GM18519 (cell line): ENCODE measurements around the gene IGF1R.

Experiments
- ATAC-seq: cut with Tn5 transposase; IDR thresholded peaks from one replicate; pipeline ENCODE4 v1.9.1; 2021; ENCODE audit warnings: mild to moderate bottlenecking, moderate library complexity; ENCODE audit not compliant: unreplicated experiment, low FRiP score

IGF1R gene

DNA sequence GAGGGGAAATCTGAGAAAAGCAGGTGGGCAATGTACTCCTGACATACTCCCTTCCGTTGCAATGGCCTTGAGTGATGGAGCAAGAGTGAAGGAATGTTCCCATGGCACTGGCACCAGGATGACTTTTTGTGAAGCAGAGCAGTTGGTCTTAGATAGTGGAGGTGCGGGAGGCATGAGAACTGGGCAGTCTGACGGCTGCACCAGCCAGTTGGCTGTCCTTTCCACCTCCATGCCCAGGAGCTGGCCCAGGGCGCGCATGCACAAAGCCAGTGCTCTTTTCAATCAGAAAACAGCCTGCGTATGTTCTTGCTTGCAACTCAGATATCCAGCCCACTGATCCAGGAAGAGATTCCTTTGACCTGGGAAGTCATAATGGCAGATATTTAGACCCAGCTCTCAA is 222.4 kb downstream of the IGF1R start:
- no peak for ATAC-seq

DNA sequence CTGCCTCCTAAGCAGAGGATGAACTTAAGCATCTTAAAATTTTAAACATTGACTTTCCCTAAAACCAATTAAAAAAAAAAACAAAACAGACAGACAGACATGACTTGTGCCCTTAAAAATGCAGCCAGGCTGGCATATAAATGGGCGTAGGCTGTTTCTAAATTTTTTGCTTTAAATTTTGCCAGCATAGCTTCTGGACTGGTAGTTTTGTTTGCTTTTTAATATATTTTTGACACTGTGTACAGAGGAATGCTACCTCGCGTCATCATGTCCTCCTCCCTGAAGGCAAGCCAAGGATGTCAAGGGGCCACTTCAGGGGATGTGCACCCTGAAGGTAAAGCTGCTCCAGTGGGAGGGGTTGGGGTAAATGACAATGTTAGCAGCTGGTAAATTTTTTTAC is 224.4 kb downstream of the IGF1R start:
- no peak for ATAC-seq

DNA sequence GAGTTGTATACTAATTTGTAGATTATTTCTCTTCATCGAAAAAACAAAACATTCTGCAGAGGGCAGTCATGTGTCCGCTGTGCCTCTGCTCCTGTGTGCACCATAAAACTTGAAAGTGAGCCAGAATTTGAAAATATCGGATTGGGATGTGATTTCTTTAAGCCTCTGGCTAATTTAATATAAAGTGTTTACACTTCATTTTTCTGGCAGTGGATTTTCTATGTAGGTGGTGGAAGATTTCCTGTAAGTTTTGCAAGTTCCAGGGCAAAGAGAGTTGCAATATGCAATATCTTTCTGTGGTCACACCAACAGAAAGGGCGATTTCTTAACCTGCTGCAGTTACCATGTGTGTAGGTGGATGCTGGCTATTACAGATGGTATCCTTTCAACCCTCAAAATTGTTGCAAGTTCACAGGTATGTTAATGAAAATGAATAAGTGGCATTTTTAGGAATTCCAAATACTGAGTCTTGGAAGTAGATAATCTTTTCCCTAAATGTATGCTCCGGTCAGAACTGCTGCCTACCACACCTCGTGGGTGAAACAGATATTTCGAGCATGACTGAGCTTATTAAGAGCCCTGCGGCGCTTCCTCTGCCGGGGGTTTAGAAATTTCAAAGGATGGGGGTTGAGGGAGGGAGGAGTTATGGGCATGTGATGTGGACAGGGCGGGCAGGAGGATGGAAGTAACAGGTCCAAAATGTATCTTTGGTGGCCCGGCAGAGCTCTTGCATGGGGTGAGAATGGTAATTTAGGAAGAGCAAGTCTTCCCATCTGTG is 225.3 kb downstream of the IGF1R start:
- peak; percentile 62 for ATAC-seq

DNA sequence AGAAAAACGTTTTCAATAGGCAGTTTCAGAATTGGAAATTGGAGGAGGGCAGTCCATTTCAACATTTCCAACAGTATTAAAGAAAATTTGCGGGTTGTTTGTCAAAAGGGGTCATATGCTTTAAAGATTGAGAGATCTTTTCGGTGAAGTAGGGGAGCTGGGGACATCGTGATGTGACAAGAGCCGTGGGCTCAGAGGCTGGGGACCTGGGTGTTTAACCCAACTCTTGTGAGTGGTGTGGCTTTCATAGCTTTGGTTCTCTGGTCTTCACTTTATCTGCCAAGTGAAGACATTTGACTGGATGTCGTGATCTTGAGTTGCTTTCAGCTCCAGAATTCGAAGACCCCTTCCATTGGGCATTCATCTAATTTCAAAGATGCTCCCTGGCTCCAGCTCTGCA is 226.0 kb downstream of the IGF1R start:
- no peak for ATAC-seq

DNA sequence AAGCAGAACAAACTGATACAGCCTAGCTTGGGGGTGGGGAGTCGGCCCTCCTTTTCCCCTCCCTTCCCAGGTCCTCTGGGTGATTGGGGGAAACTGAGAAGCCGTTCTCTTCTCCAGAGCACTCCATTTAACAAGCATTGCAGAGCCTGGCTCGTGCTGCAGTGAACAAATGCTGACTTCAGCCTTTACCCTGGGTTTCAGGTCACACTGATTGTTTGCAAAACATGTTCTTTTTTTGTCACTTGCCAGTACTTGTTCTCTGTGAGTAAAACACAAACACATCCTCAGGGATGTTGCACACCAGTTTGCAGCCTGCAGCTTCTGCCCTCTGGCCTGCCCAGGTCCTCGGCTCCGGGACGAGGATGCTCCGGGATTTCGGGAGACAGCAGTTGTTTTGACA is 226.4 kb downstream of the IGF1R start:
- no peak for ATAC-seq

DNA sequence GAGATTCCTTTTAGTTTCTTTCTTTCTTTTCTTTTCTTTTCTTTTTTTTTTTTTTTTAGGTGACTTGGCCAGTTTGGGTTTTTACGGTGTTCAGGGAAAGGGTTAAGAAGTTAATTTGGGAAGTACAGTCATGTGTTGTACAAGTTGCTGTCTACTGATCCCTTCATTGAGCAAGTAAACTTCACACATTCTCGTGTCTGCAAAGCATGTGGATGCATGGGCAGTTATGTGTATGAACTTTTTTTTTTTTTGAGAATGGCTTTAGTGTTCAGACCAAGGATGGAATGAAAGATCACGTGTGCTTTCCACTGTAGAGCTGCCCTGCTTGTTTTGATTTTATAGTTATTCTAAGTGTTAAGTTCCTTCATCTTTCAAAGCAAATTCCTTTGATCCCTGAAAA is 227.0 kb downstream of the IGF1R start:
- no peak for ATAC-seq

DNA sequence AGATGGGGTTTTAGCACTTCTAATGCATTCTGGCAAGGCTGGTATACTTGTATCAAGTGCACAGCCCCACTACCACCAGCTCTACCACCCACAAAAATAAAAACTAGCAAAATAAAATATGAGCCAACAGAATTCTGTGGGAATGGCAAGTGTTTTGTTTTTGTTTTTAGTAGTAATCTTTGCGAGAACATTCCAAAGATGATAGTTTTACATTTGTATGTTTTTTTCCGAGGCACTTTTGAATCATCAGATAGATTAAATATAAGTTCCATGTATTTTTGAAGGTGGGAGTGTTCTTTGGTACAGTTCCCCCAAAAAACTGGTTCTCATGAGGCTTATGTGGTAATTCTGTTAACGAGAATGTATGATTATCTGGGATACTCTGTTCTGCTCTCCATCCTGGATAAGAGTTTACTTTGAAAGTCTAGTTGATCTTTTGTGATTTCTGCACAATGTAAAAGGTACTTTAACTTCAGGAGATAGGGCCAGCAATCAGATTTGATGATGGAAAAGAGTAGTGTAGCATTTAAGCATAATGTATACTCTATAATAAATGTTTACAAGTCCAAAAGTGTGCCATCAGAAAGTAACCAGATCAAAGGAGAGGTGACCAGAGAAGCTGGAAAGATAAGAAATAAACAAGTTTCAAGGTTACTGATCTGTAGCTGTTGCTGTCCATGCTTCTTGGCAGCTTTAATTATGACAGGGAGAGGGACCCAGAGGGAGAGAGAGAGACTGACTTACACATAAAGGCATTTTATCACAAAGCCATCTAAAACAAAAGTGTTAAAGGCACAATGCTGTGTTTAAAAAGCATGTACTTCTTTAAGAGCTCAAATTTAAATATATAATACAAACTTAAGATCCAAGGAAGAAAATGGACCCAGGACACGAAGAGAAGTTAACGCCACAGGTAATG is 228.4 kb downstream of the IGF1R start:
- no peak for ATAC-seq

DNA sequence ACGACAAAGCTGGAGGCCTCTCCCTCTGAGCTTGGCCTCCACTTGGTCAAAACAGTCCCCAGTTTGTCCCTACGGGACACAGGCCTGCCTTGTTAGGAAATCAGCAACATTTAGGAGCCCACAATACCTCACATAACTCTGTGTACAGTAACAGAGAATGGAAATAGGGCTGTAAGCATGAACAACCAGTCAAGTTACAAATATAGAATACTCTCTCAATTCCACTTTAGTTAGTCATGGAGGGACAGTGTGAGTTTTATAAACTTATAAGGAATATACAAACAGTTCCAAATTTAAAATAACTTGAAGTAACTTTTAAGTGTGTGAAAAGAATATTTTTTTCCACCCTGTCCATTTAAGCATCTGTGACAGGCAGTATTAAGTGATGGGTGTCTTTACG is 229.8 kb downstream of the IGF1R start:
- no peak for ATAC-seq

DNA sequence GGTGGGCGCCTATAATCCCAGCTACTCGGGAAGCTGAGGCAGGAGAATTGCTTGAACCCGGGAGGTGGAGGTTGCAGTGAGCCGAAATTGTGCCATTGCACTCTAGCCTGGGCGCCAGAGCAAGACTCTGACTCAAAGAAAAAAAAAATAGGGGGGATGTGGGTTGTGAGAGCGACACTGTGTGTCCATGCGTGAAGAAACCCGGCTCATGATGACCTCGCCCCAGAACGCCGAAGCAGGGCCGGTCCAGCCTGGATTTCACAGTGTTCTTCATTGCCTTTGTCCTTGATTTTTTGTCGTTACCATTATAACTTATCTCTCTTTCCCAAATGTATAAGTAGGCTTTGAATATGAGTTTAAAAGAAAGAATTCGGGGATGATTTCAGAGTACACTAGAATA is 230.5 kb downstream of the IGF1R start:
- no peak for ATAC-seq

DNA sequence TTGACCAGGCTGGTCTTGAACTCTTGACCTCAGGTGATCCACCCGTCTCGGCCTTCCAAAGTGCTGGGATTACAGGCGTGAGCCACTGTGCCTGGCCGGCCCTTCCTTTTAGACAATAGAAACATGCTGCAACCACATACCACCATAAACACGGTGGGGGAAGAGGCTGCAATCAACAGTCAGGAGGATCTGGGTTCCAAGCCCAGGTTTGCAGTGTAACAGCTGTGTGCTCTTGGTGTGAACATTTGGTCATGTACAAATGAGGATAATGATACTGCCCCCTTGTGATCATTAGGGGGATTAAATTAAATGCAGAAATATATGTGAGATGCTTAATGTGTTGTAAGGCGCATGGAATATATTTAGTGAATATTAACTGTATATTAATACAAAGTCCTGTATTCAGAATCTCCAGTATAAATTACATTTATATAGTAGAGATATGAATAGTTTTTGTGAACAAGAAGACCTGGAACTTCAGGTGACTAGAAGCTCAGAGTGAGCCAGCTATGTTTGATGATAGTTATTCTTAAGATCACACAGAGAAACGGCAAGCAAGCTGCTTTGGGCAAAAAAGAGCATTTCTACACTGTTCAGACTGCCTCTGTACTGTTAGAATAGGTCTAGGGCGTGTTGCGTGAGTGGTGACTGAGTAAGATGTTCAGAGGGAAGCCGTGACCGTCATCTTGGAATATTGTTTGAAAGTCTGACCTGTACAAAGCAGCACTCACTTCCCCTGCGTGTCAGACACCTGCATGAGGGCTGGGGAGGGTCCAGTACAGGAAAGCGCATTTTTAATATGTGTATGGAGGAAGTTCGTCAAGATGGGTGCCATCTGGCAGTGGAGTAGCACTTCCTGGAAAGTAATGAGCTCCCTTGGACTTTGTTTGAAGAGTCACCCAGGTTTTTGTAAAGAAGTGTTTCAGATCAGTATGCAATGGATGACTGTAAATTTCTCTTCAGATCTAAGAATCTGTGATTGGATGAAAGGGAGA is 233.5 kb downstream of the IGF1R start:
- ATAC-seq = no peak

DNA sequence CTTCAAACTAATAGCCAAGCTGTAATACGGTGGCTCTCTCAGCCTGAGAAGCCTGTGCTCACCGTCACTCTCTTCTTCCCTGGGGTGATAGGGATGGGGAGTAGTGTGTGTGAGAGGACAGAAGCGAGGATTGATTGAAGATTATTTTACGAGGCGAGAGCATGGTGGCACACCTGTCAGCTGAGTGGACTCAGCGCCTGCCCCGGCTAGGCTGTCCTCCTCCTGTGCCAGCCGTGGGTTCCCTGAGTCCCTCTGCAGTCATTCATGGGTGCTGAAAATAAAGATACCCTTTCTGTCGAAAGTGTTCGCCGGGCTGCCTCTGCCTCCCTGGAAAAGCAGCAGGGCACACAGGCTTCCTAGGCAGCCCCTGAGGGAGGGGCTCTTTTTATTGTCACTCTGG is 235.1 kb downstream of the IGF1R start:
- no peak for ATAC-seq

DNA sequence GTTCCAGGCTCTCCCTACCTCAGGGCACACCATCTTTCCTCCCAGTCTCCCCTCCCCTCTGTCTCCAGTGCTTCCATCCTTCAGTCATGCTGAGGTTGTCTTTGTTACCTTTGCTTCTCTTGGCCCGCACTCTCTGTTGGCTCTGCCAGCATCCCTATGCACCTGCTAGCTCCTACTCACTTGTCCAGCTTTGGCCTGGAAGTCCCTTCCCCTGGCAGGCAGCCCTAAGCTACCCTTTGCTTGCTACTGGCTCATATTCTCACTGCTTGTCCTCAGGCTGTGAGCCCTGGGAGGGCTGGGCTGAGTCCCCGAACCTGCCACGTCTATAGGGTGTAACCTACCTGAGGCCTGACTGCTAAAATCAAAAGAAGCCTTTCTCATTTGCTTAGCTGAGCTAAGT is 236.6 kb downstream of the IGF1R start:
- no peak for ATAC-seq

DNA sequence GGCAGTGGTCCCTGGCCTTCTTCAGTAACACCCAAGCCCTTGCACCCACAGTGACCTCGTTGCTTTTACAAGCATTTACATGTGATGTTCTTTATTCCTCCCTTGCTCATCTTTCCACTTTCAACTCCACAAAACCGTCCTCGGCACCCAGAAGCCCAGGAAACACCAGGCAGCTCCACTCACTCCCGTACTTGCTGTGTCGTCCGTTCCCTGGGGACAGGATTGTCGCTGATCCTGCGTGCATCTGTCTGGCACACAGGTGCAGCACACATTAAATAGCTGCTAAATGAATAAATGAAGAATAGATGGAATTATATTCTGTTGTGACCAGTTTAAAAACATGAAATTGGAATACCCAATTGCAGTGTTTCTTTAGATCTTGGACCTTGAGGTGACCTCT is 239.6 kb downstream of the IGF1R start:
- no peak for ATAC-seq

DNA sequence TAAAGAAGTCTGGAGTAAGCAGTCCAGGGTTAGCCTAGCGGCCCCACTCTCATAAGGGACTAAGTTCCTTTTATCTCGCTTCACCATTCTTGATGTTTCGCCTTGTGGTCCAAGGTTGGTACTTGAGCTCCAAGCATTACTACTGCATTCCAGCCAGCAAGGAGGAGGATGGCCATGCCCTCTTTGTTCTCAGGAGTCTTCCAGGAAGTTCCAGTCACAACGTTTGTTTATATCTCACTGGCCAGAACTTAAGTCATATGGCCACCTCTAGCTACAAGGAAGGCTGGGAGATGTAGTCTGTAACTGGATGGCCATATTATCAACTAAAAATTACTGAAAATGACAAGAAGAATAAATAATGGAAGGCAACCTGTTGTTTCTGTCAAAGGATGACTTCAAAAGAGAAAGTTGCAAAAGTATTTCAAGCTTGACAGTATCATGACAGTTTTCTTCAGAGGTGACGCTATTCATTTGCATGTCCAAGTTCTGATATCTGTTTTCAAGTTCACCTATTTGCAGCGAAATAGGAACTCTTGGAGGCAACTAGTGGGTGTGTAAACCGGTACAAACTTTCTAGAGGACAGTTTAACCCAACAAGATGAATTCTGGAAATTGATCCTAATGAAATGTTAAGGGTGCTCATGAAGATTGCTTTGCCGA is 240.6 kb downstream of the IGF1R start:
- no peak for ATAC-seq

DNA sequence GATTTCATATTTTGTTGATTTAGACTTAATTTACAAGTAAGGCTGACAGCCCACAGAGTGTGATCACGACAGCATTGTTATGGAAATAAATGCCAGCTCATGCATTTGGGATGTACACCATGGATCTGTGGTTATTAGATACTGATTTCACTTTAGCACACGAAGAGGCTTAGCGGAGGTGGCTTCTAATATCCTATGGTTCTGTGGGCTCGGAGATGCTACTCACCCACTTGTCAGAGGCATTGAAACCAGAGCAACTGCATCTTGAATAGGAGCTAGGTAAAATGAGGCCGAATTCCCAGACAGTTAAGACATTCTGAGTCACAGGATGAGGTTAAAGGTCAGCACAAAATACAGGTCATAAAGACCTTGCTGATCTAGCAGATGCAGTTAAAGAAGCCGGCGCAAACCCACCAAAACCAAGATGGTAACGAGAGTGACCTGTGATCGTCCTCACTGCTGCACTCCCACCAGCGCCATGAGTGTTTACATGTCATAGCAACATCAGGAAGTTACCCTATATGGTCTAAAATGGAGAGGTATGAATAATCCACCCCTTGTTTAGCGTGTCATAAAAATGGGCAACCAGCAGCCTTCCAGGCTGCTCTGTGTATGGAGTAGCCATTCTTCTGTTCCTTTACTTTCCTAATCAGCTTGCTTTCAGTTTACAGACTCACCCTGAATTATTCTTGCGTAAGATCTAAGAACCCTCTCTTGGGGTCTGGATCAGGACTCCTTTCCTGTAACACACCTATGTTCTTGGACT is 241.8 kb downstream of the IGF1R start:
- no peak for ATAC-seq

DNA sequence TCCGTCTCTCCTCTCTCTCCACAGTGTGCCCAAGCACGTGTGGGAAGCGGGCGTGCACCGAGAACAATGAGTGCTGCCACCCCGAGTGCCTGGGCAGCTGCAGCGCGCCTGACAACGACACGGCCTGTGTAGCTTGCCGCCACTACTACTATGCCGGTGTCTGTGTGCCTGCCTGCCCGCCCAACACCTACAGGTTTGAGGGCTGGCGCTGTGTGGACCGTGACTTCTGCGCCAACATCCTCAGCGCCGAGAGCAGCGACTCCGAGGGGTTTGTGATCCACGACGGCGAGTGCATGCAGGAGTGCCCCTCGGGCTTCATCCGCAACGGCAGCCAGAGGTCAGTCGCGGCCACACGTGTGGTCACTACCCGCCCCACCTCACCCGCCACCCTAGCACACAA is 243.0 kb downstream of the IGF1R start:
- ATAC-seq = no peak

DNA sequence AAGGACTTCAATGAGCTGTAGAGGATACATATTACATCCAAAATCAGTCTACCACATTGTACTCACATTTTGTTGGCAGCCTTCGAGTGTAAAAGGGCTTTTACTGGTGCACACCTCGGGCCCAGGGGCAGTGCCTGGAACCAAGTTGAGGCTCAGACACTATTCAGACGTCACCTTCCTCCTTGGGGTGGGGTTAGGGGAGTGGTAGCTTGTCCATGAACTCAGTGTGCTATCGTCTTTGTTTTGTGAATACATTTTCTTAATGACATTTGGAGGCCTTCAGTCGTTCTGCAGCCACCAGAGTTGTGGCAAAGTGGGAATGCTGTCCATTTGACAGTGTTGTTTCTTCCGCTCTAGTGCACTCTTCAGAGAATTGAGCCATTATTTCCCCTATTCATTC is 245.1 kb downstream of the IGF1R start:
- ATAC-seq = no peak

DNA sequence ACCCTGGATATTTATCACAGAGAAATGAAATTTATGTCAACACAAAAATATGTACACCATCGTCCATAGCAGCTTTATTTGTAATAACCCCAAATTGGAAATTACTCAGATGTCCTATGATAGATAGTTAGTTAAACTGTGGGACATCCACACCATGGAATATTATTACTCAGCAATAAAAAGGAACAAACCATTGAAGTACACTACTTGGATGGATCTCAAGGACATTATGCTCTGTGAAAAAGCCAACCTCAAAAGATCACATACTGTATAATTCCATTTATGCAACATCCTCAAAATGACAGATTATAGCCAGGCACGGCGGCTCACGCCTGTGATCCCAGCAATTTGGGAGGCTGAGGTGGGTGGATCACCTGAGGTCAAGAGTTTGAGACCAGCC is 246.0 kb downstream of the IGF1R start:
- ATAC-seq = no peak

DNA sequence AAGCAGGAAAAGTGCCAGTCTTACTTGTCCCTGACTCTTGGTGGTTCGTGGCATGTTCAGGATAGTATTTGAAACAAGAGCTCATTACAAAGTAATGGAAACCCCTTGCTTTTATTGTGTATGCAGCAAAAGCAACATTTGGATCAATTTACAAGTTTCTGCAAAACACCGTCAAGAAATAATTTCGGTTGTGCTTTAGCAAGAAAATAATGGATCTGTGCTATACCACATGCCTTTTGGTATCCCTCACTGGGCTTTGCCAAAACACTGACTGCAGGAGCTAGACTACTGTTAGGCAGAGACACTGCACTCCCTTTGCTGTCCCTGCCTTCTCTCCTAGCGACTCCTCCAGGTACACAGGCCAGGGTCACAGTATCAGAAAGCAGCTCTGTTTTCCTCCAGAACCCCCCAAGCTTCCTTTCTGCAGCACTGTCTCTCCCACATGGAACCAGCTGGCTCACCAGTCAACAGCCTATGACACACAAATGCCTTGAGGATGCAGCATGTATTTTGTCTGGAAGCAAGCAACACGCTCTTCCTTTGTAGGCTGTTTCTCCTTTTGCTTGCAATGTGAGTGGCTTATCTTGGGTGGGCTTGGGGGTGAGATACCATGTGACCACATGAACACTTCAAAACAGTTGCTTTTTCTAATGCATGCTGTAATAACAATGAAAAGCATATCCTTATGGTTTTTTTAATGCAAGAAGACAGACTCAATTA is 247.8 kb downstream of the IGF1R start:
- no peak for ATAC-seq
